Measurements from ENCODE around the gene HIRA. TPM values are rescaled to one million over a fixed set of nuclear protein-coding genes. Genes with fewer than 3 reads are reported as not detected.

The HIRA gene
- total and polyA plus RNA-seq, 2 of the 8 experiments (the other 6 are each of a cell fraction or from before 2014, with no cell fraction given), result 34.9 to 67.2 TPM

DNA sequence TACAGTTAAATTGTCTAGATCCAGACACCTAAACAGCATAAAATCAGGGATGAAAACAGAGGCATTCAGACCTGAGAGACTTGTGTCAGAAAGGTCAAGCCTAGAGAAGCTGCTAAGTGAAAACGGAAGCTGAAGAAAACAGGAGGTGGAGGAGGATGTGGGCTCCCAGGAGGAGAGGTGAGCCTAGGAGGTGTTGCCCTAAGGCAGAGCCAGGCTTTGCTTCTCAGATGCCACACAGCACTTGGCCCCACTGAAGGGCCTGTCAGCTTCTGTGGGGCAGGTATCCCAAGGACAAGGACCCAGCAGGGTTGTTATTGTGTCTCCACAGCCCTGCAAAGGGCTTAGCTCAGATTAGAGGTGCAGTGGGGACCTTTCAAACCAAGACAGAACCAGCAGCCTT lies 33.0 kb upstream of the HIRA start (continued):
- TF ChIP-seq EZH2 (IDR thresholded peaks at IDR 0.05; ENCODE audit: low read depth, low read length, severe bottlenecking), result no peak
- no peak for TF ChIP-seq RFX5 (IDR thresholded peaks at IDR 0.05; ENCODE audit: borderline replicate concordance, low read depth, low read length)
